ENCODE measurements around the gene XPA.

XPA gene

DNA sequence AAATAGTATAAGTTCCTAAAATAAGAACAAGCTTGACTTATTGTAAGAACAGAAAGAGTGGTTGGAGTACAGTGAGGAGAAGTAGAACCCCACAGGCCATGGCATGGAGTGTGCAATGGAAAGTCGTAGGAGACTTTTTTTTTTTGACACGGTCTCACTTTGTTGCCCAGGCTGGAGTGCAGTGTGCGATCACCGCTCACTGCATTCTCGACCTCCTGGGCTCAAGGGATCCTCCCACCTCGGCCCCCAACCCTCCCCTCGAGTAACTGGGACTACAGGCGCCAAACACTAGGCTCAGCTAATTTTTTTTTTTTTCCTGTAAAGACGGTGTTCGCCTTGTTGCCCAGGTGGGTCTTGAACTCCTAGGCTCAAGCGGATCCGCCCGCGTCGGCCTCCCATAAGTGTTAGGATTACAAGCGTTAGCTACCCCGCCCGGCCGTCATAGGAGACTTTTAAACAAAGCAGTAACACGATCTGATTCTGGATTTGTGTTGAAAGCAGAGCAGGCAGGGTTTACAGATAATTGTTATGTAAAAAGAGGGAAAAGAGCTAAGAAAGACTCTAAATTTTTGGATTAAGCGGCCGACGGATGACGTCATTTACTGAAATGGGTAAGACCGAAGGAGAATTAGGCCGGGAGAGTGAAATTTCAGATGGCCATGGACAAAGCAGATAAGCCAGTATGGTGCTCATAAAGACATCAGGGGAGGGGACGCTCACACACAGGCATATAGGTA is 64.7 kb downstream of the XPA start:
- no peak for TF ChIP-seq CTCF (IDR thresholded peaks at IDR 0.05; ENCODE audit: control insufficient read depth, insufficient read depth, low read depth, low read length, missing control alignments)
- DNase-seq (ENCODE audit: low read depth): peak; percentile 50
- H3K4me3 ChIP-seq (ENCODE audit: control insufficient read depth, low read depth, low read length): peak overlapping the region; percentile 88

GRCh38 chr9:97630591-97630990 is 66.5 kb downstream of the XPA start:
- no peak for TF ChIP-seq CTCF (IDR thresholded peaks at IDR 0.05; ENCODE audit: control insufficient read depth, insufficient read depth, low read depth, low read length, missing control alignments)
- H3K4me3 ChIP-seq (ENCODE audit: control insufficient read depth, low read depth, low read length): no peak overlapping the region
- no peak for DNase-seq (ENCODE audit: low read depth)

GRCh38 chr9:97629156-97629555 is 68.0 kb downstream of the XPA start:
- TF ChIP-seq CTCF (IDR thresholded peaks at IDR 0.05; ENCODE audit: control insufficient read depth, insufficient read depth, low read depth, low read length, missing control alignments): no peak
- no peak overlapping the region for H3K4me3 ChIP-seq (ENCODE audit: control insufficient read depth, low read depth, low read length)
- no peak for DNase-seq (ENCODE audit: low read depth)

DNA sequence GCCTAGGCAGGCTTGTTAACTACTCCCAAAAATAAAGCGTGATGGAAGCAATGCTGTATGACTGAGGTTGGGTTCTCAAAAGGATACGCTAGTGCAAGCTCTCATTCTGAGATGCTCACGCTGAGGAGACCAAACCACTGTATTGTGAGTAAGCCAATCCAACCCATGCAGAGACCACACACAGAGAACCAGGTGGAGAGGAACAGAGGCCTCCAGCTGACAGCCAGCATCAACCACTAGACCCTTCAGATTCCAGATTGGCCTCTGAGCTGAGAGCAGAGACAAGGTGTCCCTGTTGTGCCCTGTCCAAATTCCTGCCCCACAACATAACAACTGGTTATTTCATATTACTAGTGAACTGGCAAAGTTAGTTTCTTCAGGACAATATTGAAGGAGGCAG is 68.5 kb downstream of the XPA start:
- TF ChIP-seq CTCF (IDR thresholded peaks at IDR 0.05; ENCODE audit: control insufficient read depth, insufficient read depth, low read depth, low read length, missing control alignments): no peak
- no peak for DNase-seq (ENCODE audit: low read depth)

GRCh38 chr9:97627624-97628023 is 69.5 kb downstream of the XPA start:
- no peak for TF ChIP-seq CTCF (IDR thresholded peaks at IDR 0.05; ENCODE audit: control insufficient read depth, insufficient read depth, low read depth, low read length, missing control alignments)
- DNase-seq (ENCODE audit: low read depth): no peak
- no peak overlapping the region for H3K4me3 ChIP-seq (ENCODE audit: control insufficient read depth, low read depth, low read length)

More for the DNA sequence above, 68.5 kb downstream of the XPA start:
- H3K4me3 ChIP-seq (ENCODE audit: control insufficient read depth, low read depth, low read length): no peak overlapping the region

DNA sequence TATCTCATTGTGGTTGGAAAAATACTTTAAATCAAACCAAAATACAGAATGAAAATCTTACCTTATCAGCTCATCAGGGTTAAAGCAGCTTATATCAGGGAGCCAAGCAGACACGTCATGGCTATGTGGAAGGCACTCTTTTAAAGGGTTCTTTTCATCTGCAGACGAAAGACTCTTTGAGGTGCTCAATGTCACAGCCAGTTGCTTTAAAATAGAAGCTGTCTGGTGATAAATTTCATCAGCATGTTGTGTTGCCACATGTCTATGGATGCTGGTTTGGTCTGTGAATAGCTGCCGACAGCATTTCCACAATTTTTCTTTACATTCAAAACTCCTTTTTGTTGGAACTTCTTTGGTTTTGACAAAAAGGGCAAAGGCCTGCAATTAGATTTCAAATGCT is 71.5 kb downstream of the XPA start:
- no peak for TF ChIP-seq CTCF (IDR thresholded peaks at IDR 0.05; ENCODE audit: control insufficient read depth, insufficient read depth, low read depth, low read length, missing control alignments)
- H3K4me3 ChIP-seq (ENCODE audit: control insufficient read depth, low read depth, low read length): no peak overlapping the region
- no peak for DNase-seq (ENCODE audit: low read depth)

Data from AG09309 (cell line).